Measurements from ENCODE around the gene GH2.

The GH2 gene

GRCh38 chr17:63848834-63849689 is 32.7 kb downstream of the GH2 start:
- TF ChIP-seq ZFX (IDR thresholded peaks at IDR 0.05; ENCODE audit: borderline replicate concordance), result no peak
- TF ChIP-seq CTCF (IDR thresholded peaks at IDR 0.05), result peak; percentile 94
- peak overlapping the region; percentile 48 for H3K27ac ChIP-seq

DNA sequence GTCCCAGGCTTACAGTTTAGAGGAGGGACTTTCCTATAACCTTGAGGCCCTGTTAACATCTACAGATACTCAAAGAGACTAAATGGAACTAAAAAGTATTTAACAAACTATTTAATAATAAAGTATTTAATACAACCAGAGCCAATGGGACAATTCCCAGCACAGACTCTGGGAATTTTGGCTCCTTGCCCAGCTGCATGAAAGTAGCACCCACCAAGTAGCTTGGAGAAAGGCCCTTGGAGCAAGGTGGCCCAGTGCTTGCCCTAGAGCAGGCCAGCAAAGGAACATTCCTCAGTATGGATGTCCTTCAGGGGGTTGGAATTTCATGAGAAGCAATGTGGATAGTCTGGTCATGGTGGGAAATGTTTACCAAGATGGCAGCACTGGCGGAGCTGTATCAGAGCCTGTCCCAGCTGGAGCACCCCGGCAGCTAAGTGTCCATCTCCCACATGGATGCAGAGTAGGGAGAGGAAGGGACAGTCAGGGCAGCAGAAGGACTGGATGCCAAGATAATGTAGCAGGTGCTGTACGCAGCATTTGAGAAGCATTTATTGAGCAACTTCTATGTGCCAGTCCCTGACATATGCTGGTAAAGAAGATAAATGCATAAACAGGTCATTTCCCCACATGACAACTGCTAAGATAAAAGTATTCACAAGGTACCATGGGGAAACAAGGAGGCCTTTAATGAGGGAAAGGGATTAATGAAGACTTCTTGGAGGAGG is 34.1 kb downstream of the GH2 start:
- H3K27ac ChIP-seq, result no peak overlapping the region
- no peak for TF ChIP-seq CTCF (IDR thresholded peaks at IDR 0.05)
- no peak for TF ChIP-seq ZFX (IDR thresholded peaks at IDR 0.05; ENCODE audit: borderline replicate concordance)

- TF ChIP-seq CTCF (IDR thresholded peaks at IDR 0.05), result no peak
- no peak for TF ChIP-seq ZFX (IDR thresholded peaks at IDR 0.05; ENCODE audit: borderline replicate concordance)
These were observed 36.2 kb downstream of the GH2 start for GRCh38 chr17:63845509-63845908.

GRCh38 chr17:63843910-63844677 is 37.6 kb downstream of the GH2 start:
- TF ChIP-seq ZFX (IDR thresholded peaks at IDR 0.05; ENCODE audit: borderline replicate concordance) (no peak), CTCF (IDR thresholded peaks at IDR 0.05) (no peak)
- H3K27ac ChIP-seq, result peak overlapping the region; percentile 96

More at GRCh38 chr17:63845509-63845908, 36.2 kb downstream of the GH2 start:
- no peak overlapping the region for H3K27ac ChIP-seq

- H3K27ac ChIP-seq, result peak overlapping the region; percentile 96
These were observed 38.3 kb downstream of the GH2 start for GRCh38 chr17:63843387-63843888.

GRCh38 chr17:63842540-63843386 is 39.0 kb downstream of the GH2 start, which contains the start of gene SMARCD2:
TSS of gene SMARCD2 (minus strand) at chr17:63842685. CDS start at chr17:63842674, 11 bp downstream.
- peak; percentile 12; the same call in 1 of the 2 replicates for TF ChIP-seq CTCF (IDR thresholded peaks at IDR 0.05)
- no peak for TF ChIP-seq ZFX (IDR thresholded peaks at IDR 0.05; ENCODE audit: borderline replicate concordance)

More at GRCh38 chr17:63842540-63843386, 39.0 kb downstream of the GH2 start, which contains the start of gene SMARCD2:
- H3K27ac ChIP-seq, result peak within 1 kb of the TSS; percentile 96
